CD4-positive, alpha-beta T cell treated with Interleukin-1 beta for 1 hour (primary cell): ENCODE results near the gene COL4A1.

Source experiments
- DNase-seq, 2 donors: peaks; one replicate each; pipeline ENCODE4 v3.0.0-alpha.2; 2020 to 2022

Gene COL4A1

DNA sequence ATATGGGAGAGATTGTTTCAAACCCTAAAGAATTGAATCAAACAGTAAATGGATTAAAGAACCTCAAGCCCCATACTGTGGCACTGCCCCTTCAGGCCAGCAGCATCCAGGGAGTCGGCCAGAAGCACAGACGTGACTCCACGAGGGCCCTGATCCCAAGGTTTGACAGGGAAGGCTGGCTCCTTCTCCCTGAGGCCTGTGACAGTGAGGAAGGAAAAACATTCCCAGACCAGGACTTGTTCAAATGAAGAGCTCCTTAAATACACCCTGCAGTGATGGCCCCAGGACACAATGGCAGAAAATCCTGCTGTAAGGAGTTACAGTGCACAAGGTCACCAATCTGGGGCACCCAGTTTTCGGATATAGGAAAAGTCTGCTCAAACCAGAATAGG lies 91.0 kb downstream of the COL4A1 start:
- no peak for DNase-seq

GRCh38 chr13:110215606-110216005 lies 91.4 kb downstream of the COL4A1 start:
- no peak for DNase-seq

DNA sequence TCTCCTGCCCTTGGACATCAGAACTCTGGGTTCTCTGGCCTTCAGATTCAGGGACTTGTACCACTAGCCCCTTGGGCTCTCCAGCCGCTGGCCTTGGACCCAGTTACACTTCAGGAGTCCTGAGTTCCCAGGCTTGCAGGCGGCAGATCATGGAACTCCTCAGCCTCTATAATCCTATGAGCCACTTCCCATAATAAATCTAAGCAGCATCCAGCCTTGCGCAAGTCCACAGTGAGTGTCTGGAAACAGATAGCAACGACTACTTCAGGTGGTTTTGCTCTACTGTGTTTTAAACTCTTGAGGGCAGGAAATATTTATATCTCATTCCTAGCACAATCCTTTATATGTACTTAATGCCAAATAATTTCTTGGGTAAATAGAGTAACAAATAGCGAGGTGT lies 92.3 kb downstream of the COL4A1 start:
- no peak for DNase-seq

GRCh38 chr13:110213461-110214074 lies 93.4 kb downstream of the COL4A1 start:
- DNase-seq, result no peak

- DNase-seq, result no peak
These were observed 94.4 kb downstream of the COL4A1 start for GRCh38 chr13:110212529-110212928.

DNA sequence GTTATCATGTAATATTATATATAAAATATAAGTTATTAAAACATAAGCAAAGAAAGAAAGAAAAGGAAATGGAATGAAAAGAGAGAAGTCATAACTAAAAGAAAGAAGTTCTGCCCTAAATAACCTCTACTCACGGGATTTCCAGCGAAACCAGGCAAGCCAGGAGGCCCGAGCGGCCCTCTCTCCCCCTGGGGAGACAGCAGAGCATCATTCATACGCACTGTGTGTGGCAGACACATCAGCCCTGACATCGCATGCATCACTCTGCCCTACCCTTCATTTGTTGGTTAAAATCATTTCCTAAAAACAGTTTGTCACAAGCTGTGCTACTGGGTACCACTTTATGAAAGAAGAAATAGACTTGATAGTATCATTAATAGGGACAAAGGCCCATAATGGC lies 95.2 kb downstream of the COL4A1 start:
- DNase-seq, result no peak

GRCh38 chr13:110211046-110211445 lies 95.9 kb downstream of the COL4A1 start:
- DNase-seq, result no peak

DNA sequence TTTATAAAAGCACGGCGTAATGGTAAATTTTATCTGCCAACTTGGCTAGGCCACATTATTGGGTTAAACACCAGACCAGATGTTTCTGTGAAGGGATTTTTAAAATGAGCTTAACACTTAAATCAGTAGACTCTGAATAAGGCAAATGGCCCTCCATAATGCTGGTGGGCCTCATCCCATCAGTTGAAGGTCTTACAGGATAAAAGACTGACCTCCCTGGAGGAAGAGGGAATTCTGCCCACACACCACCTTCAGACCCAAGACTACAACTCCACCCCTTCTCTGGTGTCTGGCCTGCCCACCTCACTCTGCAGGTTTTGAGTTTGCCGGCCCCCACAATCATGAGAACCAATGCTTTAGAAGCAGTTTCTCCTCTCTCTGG lies 96.4 kb downstream of the COL4A1 start:
- DNase-seq, result no peak

- no peak for DNase-seq
These were observed 96.9 kb downstream of the COL4A1 start for GRCh38 chr13:110209950-110210603.

GRCh38 chr13:110208116-110208515 lies 98.8 kb downstream of the COL4A1 start:
- no peak for DNase-seq

DNA sequence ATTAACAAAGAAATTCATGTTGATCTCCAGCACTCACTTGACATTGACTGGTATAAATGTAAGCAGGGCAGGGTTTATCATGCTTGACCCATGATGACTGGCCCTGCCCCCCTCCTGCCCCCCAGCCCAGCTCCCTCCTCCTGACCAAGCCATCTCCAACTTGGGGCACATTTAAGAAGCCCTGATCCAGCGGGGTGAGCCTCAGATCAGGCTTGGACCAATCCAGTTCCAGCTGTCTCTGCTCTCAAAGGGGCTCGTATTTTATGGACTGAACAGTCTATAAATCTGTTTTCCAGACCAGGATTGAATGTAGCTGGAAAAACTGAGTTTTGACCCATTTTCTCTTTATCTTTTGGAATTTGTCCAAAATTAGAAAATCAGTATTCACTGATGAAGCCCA lies 100.0 kb downstream of the COL4A1 start:
- no peak for DNase-seq

DNA sequence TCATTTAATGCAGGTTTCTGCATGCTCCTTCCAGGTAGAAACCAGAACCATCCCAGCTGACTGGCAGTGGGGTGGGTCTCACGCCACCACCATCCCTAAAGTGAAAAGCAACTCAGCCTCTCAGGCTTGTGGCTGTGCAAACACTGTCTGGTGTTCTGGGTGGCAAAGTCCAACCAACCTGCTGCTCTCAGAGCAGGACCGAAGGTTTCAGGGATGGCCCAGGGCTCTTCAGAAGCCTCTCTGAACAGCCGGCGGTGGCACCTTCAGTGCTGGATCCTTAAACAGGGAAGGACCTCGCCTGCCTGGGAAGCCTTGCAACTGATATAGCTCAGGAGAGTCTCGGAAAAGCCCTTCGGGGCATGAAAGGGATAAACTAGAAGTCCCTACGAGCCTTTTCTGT lies 100.8 kb downstream of the COL4A1 start:
- DNase-seq, result no peak

DNA sequence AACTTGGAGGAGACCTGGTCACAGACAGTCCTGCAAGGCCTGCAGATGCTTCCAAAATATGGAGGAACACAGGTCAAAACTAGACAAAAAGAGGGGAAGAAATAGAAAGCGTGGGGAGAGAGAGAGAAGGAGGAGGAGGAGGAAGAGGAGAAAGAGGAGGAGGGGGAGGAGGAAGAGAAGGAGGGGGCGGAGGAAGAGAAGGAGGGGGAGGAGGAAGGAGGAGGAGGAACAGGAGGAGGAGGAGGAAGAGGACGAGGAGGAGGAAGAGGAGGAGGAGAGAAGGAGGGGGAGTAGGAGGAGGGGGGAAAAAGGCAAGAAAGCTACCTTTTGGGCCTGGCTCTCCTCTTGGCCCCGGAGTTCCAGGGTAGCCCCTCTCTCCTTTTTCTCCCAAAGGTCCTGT lies 105.8 kb downstream of the COL4A1 start:
- no peak for DNase-seq

GRCh38 chr13:110200276-110200870 lies 106.6 kb downstream of the COL4A1 start:
- DNase-seq, result no peak

DNA sequence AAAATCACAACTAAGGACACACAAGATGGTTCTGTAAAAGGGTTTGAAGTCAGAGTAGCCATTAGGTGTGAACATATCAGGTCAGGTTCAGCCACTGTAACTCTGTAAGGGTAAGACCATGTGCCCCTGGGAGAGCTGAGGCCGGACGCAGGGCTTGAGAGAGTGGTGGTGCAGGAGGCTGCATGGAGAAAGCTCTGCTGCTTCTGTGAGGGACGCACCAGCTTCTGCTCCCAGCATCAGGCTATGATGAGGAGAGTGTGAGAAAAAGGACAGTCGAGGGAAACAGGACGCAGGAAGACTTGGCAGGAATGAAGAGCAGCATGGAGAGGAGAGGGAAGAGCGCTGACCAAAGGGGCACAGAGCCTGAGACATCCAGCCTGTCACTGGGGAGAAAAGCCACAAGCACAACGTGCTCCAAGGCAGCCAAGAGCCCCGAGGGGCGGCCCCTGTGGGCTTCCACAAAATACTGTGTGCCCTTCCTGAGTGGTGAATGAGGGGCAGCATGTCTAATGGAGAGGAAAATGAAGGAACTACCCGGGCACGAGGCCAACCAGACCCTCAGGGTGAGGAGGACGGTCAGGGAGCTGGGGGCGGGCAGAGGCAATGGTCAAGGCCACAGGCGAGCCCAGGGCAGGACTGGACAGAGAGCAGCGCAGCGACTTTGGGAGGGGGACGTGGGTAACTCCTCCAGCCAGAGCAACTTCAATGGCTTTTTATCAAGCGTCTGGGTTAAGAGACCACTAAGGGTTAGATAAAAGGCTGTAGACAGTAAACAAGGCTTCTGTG lies 107.7 kb downstream of the COL4A1 start:
- no peak for DNase-seq

GRCh38 chr13:110197471-110197870 lies 109.5 kb downstream of the COL4A1 start:
- no peak for DNase-seq

DNA sequence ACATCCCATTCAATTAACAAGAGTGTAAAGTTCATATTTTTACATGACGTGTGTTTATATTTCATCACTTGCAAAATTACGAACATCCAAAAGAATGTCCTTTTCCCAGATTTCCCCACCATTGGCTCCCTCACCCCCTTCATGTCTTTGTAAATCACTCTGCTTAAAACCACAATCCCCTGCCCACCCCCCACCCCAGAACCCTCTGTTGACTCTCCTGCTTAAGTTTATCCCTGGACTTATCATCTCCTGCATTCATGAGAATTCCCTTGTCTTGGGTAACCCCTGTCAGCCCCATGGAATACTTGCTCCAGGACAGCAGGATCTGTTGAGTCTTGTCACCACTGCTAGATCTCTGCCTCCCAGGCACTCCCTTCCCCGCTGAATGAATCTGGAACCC lies 109.9 kb downstream of the COL4A1 start:
- DNase-seq, result no peak

DNA sequence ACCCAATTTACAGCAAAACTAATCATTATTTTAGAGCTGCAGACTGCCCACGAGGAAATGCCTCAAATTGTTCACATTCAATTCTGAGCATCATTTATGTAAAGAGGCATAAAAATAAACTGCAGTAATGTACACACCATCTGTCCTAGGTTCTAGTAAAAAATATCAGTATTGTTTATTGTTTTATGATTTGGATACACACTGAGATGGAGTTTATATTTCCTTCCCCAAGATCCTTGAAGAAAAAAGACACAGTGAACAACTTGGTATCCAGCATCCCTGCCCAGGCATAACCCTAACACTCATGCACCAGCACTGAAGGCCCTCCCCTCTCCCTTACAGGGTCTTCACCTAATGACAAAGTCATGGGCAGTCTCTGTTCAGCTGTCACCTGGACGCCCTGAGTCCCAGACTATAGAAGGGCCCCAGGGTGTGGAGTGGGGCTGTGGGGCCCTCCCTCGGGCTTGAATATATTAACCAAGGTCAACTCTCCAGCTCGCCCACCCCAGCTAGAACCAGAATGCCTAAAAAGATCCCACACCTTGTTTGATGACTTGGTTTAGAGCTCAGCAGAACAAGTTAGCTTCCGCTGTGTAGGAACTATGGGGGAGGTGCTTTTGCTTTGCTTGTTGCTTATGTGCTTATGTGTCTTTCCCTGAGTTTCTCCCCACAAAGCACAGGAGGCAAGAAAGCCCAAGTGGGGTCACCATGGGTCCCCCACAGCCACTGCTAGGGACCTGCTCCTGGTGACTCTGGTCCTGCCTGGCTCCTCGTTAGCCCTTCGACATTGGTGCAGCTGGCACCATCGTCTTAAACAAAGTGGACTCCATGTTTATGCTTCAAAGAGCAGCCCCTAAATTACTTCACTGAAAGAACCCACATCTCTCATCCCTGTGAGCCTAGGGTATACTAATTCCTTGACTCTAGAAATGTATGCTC lies 111.1 kb downstream of the COL4A1 start:
- DNase-seq, result no peak

DNA sequence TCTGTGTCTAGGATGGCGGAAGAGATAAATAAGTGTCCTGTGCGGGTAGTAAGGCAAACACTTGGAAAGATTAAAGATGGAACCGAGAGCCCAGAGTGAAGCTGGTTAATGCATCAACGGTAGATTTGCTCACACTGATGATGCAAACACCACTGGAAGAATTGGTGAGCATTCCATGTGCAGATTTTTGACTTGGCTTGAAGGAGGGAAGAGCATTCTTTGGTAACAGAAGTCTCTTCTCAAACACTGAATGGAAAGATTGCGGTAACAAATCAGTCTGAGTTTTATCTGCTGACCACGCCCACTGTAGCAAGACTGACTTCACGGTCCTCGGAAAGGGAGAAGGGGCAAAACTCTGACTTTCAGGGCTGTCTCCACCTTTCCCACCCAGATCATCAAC lies 112.5 kb downstream of the COL4A1 start:
- DNase-seq, result no peak

DNA sequence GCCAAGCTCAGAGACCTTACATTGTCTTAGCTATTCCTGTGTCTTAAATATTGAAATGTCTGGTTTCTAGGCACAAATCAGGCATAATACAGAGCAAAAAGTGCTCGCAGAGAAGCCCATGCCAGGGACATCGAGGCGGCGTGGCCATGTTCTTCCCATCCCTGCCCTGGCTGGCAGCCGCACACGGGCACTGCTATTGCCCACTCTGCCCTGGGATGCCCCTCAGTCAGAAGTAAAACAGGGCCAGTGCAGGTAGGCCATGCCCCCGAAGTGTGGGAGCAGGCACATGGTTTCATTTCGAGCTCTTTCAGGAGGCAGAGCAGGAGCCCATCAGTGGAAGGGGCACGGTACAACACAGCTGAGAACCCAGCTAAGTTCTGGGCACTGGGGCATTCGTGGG lies 113.5 kb downstream of the COL4A1 start:
- no peak for DNase-seq

GRCh38 chr13:110192472-110192871 lies 114.5 kb downstream of the COL4A1 start:
- no peak for DNase-seq

GRCh38 chr13:110187641-110188161 lies 119.3 kb downstream of the COL4A1 start:
- no peak for DNase-seq
